ENCODE data around the gene C2CD4A.

DNA sequence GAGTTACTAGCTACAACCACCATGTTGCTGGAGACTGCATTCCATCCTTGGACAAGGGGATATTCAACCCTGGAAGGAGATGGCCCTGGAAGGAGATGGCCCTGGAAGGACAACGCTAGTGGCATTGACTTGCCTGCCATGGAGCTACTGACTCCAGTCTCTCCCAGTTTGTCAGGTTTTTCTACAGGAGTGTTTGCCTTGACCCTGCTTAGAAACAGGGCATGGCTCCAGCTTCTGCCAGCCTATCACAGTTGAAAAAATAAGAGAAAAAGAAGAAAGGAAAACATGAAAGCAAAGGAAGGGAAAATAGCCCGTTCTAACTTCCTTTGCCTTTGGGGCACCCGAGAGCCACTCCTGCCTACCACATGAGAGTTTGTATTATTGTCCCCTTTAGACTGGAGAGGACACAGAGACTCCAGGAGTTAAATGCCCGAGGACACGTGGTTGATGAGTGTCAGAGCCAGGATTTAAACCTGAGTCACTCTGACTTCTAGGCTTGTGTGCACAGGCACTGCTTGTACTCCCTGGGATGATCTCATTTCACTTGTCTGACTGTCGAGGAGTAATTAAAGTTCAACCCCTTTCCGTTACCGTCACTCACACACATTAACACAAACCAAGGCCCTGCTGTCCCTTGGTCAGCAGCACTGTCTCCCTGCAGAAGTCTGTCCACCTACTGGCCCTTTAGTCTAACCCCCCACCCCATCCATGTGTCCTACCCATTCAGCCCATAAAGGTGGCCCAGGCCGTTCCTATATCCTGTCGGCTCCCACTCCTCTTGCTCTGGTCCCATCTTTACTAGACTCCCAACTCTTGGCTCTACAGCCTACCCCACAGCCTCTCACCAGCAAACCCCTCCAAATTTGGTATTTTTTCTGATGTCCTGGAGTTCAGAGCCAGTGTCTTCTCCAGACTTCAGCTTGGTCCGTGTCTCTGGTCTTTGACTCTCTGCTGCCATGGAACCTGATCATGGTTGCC lies 46.1 kb downstream of the C2CD4A start:
- no peak for TF ChIP-seq CTCF (conservative IDR thresholded peaks at IDR 0.05; ENCODE audit: low read length)
- no peak for TF ChIP-seq EZH2phosphoT487 (IDR thresholded peaks at IDR 0.05; ENCODE audit: borderline replicate concordance)

Measured in Loucy (cell line).